ENCODE measurements around the gene KPNA2. TPM values are rescaled to one million over a fixed set of nuclear protein-coding genes. Genes with fewer than 3 reads are reported as not detected.

Gene KPNA2
- 95.7 TPM for polyA plus RNA-seq (2012; ENCODE audit: insufficient read depth, insufficient read length, low read depth)

GRCh38 chr17:68035523-68036303 is at the start of gene KPNA2:
Gene KPNA2 (plus strand): TSS chr17:68035735. CDS start chr17:68037133, 1,398 bp downstream.
- peak; percentile 95 for DNase-seq
- no peak for TF ChIP-seq CTCF (IDR thresholded peaks at IDR 0.05; ENCODE audit: low read depth, low read length)
- H3K36me3 ChIP-seq: peaks cover 43% of the 10 kb centered on the region

GRCh38 chr17:67990909-67991308 is 44.6 kb upstream of the KPNA2 start:
- DNase-seq: no peak
- no peak for TF ChIP-seq CTCF (IDR thresholded peaks at IDR 0.05; ENCODE audit: low read depth, low read length)
- Histone ChIP-seq H3K9me3 (no peaks in the 10 kb centered on the region), H3K36me3 (no peaks in the 10 kb centered on the region), H3K27me3 (no peaks in the 10 kb centered on the region), H3K4me3 (ENCODE audit: low read depth, low read length) (no peak overlapping the region), H3K4me1 (peaks cover 7% of the 10 kb centered on the region)

More at GRCh38 chr17:68035523-68036303, at the start of gene KPNA2:
- Histone ChIP-seq H3K9me3 (no peaks in the 10 kb centered on the region), H3K4me1 (no peaks in the 10 kb centered on the region; the same call in 1 of the 2 replicates), H3K4me3 (ENCODE audit: low read depth, low read length) (peak within 1 kb of the TSS; percentile 98), H3K27me3 (no peaks in the 10 kb centered on the region)

- no peak for TF ChIP-seq CTCF (IDR thresholded peaks at IDR 0.05; ENCODE audit: low read depth, low read length)
- H3K27me3 ChIP-seq: no peaks in the 10 kb centered on the region
- no peak for DNase-seq
- H3K9me3 ChIP-seq: no peaks in the 10 kb centered on the region
- no peaks in the 10 kb centered on the region for H3K36me3 ChIP-seq
- peaks cover 7% of the 10 kb centered on the region for H3K4me1 ChIP-seq
- H3K4me3 ChIP-seq (ENCODE audit: low read depth, low read length): peak overlapping the region; percentile 80
These were observed 42.9 kb upstream of the KPNA2 start for GRCh38 chr17:67992548-67993152.

GRCh38 chr17:67993153-67993997 is 42.2 kb upstream of the KPNA2 start:
- peaks cover 7% of the 10 kb centered on the region for H3K4me1 ChIP-seq
- TF ChIP-seq CTCF (IDR thresholded peaks at IDR 0.05; ENCODE audit: low read depth, low read length): no peak; the same call in 1 of the 2 replicates
- H3K36me3 ChIP-seq: no peaks in the 10 kb centered on the region
- DNase-seq: peak; percentile 87
- no peaks in the 10 kb centered on the region for H3K27me3 ChIP-seq
- H3K4me3 ChIP-seq (ENCODE audit: low read depth, low read length): peak overlapping the region; percentile 80
- no peaks in the 10 kb centered on the region for H3K9me3 ChIP-seq

GRCh38 chr17:67993998-67994361 is 41.6 kb upstream of the KPNA2 start:
- no peak for TF ChIP-seq CTCF (IDR thresholded peaks at IDR 0.05; ENCODE audit: low read depth, low read length)
- DNase-seq: peak; percentile 37
- Histone ChIP-seq H3K27me3 (no peaks in the 10 kb centered on the region), H3K9me3 (no peaks in the 10 kb centered on the region), H3K4me3 (ENCODE audit: low read depth, low read length) (peak overlapping the region; percentile 70), H3K36me3 (no peaks in the 10 kb centered on the region), H3K4me1 (peaks cover 7% of the 10 kb centered on the region)
